ENCODE measurements around the gene POLD4. TPM values are rescaled to one million over a fixed set of nuclear protein-coding genes. Genes with fewer than 3 reads are reported as not detected.

POLD4 gene
- total and polyA plus RNA-seq, 10 donors = 81.4 to 290 (median 128) TPM

GRCh38 chr11:67307545-67308001 lies 45.8 kb downstream of the POLD4 start:
- TF ChIP-seq POLR2AphosphoS5 (IDR thresholded peaks at IDR 0.05) (no peak), POLR2A (IDR thresholded peaks at IDR 0.05) (no peak), CTCF (IDR thresholded peaks at IDR 0.05 in 8 of 11, conservative IDR thresholded peaks at IDR 0.05 in 3 of 11) (no peak)
- intact Hi-C loops (cut with DNase I; ENCODE audit: low total_unique reads) = no loop called here
- Histone ChIP-seq H3K4me3 (no peak overlapping the region), H3K27ac (no peak overlapping the region), H3K27me3 (replicated peaks in 1 of 7) (no peaks in the 10 kb centered on the region), H3K4me1 (peaks cover 10 to 55% (median 27%) of the 10 kb centered on the region in 6 donors), H3K9me3 (no peaks in the 10 kb centered on the region), H3K36me3 (peaks cover 0 to 55% (median 19%) of the 10 kb centered on the region in 6 donors)
- peak; percentile 65 for DNase-seq
- 85 to 94% (median 91%) methylated on average over 9 to 12 of the region's 12 CpGs for WGBS, 5 donors

- no peaks in the 10 kb centered on the region for H3K9me3 ChIP-seq
- peak; percentile 63 for DNase-seq
- no peaks in the 10 kb centered on the region for H3K27me3 ChIP-seq (replicated peaks in 1 of 7)
- intact Hi-C loops (cut with DNase I; ENCODE audit: low total_unique reads) = no loop called here
- H3K36me3 ChIP-seq = peaks cover 0 to 60% (median 24%) of the 10 kb centered on the region in 6 donors
- 86 to 94% (median 92%) methylated on average over 19 of the region's 19 CpGs for WGBS, 5 donors
- no peak overlapping the region for H3K4me3 ChIP-seq
- no peak overlapping the region for H3K27ac ChIP-seq
- peaks cover 12 to 55% (median 28%) of the 10 kb centered on the region in 6 donors for H3K4me1 ChIP-seq
- no peak for TF ChIP-seq POLR2A (IDR thresholded peaks at IDR 0.05)
- no peak for TF ChIP-seq CTCF (IDR thresholded peaks at IDR 0.05 in 8 of 11, conservative IDR thresholded peaks at IDR 0.05 in 3 of 11)
- no peak for TF ChIP-seq POLR2AphosphoS5 (IDR thresholded peaks at IDR 0.05)
Observed at GRCh38 chr11:67306769-67307544, 46.4 kb downstream of the POLD4 start.

GRCh38 chr11:67304511-67305113 lies 48.7 kb downstream of the POLD4 start:
- Histone ChIP-seq H3K4me1 (peaks cover 12 to 55% (median 33%) of the 10 kb centered on the region in 6 donors), H3K27me3 (replicated peaks in 1 of 7) (no peaks in the 10 kb centered on the region), H3K27ac (peak overlapping the region in 4 of 8 donors; percentile 88 to 96 (median 90)), H3K36me3 (peaks cover 0 to 60% (median 42%) of the 10 kb centered on the region in 6 donors), H3K9me3 (no peaks in the 10 kb centered on the region), H3K4me3 (peak overlapping the region in 7 of 8 donors; percentile 70 to 91 (median 78))
- TF ChIP-seq CTCF (IDR thresholded peaks at IDR 0.05 in 8 of 11, conservative IDR thresholded peaks at IDR 0.05 in 3 of 11) (no peak), POLR2AphosphoS5 (IDR thresholded peaks at IDR 0.05) (no peak), POLR2A (IDR thresholded peaks at IDR 0.05) (no peak)
- DNase-seq = peak; percentile 69
- 86 to 94% (median 90%) methylated on average over 14 of the region's 14 CpGs for WGBS, 5 donors
- intact Hi-C loops (cut with DNase I; ENCODE audit: low total_unique reads) = no loop called here

Data from spleen (tissue), 11 donors.